C4-2B (cell line): ENCODE data around the gene FNDC11.
"Not testable (repeated sequence)": the region's sequence is repeated elsewhere in the genome, so short reads cannot be mapped to it uniquely, and the experiment has no call there.

Experiments used
- H3K27ac ChIP-seq: fragments of 450-650 bp; 2 replicates; pipeline ENCODE4 v1.5.1; 2017
- CTCF ChIP-seq: fragments of 450-650 bp; conservative IDR thresholded peaks from 2 replicates; pipeline ENCODE4 v1.5.1; 2017; ENCODE audit warnings: mild to moderate bottlenecking
- ZFX ChIP-seq: fragments of 450-650 bp; IDR thresholded peaks from 2 replicates; pipeline ENCODE4 v1.6.1; 2017

The FNDC11 gene

DNA sequence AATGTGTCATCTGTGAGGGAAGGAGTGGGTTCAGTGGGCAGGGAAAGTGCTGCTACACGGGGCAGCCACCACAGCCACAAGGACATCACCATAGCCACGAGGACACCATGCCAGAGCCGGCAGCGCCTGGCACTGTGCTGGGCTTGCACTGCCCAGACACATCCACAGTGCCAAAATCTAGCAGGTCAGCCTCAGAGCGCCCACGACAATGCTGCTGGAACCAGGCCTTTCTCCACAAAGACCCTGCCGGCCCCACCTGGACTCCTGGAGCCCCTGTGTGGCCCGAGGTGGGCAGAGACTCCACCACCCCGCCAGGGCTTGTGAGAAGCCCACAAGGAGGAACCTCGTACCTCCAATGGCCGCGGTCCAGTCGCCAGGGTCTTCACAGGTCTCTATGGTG is 38.7 kb downstream of the FNDC11 start:
- TF ChIP-seq CTCF (no peak), ZFX (no peak)
- H3K27ac ChIP-seq: no peak overlapping the region

GRCh38 chr20:63594043-63594561 is 40.1 kb downstream of the FNDC11 start:
- H3K27ac ChIP-seq: no peak overlapping the region
- no peak for TF ChIP-seq CTCF
- TF ChIP-seq ZFX: no peak

- TF ChIP-seq CTCF (no peak), ZFX (no peak)
- H3K27ac ChIP-seq: no peak overlapping the region
Observed at GRCh38 chr20:63595416-63596127, 41.6 kb downstream of the FNDC11 start.

GRCh38 chr20:63596423-63596822 is 42.5 kb downstream of the FNDC11 start:
- no peak overlapping the region for H3K27ac ChIP-seq
- TF ChIP-seq CTCF: no peak
- TF ChIP-seq ZFX: no peak

- no peak for TF ChIP-seq ZFX
- H3K27ac ChIP-seq: no peak overlapping the region
Observed at GRCh38 chr20:63597651-63598478, 43.9 kb downstream of the FNDC11 start.

GRCh38 chr20:63598479-63599395 is 44.8 kb downstream of the FNDC11 start:
- no peak overlapping the region for H3K27ac ChIP-seq
- TF ChIP-seq ZFX (no peak), CTCF (no peak)

- no peak overlapping the region for H3K27ac ChIP-seq
- TF ChIP-seq ZFX (no peak), CTCF (no peak)
Observed at GRCh38 chr20:63599396-63600050, 45.6 kb downstream of the FNDC11 start.

DNA sequence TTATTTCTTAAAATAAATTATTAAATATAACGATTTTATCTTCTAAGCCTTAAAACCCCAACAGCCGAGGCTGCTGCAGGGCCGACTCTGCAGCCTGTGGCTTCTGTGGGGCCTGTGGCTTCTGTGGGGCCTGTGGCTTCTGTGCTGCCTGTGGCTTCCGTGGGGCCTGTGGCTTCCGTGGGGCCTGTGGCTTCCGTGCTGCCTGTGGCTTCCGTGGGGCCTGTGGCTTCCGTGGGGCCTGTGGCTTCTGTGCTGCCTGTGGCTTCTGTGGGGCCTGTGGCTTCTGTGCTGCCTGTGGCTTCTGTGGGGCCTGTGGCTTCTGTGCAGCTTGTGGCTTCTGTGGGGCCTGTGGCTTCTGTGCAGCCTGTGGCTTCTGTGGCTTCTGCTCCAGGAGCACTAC is 47.7 kb downstream of the FNDC11 start:
- H3K27ac ChIP-seq: not testable (repeated sequence)
